GM19452 (cell line): ENCODE data around the gene POFUT2.
"Not testable (repeated sequence)": the region's sequence is repeated elsewhere in the genome, so short reads cannot be mapped to it uniquely, and the experiment has no call there.

Experiments used
- ATAC-seq: cut with Tn5 transposase; IDR thresholded peaks from one replicate; pipeline ENCODE4 v1.9.1; 2021; ENCODE audit not compliant: unreplicated experiment

The POFUT2 gene

GRCh38 chr21:45326169-45326851 lies 38.6 kb upstream of the POFUT2 start:
- no peak for ATAC-seq

GRCh38 chr21:45325206-45326168 lies 37.8 kb upstream of the POFUT2 start:
- ATAC-seq = no peak

- ATAC-seq = no peak
Measured at GRCh38 chr21:45324489-45325205, 37.0 kb upstream of the POFUT2 start.

- no peak for ATAC-seq
Measured at GRCh38 chr21:45323487-45324311, 36.0 kb upstream of the POFUT2 start.

GRCh38 chr21:45322960-45323461 lies 35.3 kb upstream of the POFUT2 start:
- ATAC-seq = no peak

- ATAC-seq = no peak
Measured at GRCh38 chr21:45322231-45322959, 34.7 kb upstream of the POFUT2 start.

- ATAC-seq = no peak
Measured at GRCh38 chr21:45320261-45321025, 32.7 kb upstream of the POFUT2 start.

GRCh38 chr21:45319461-45320211 lies 31.9 kb upstream of the POFUT2 start:
- no peak for ATAC-seq

- ATAC-seq = no peak
Measured at GRCh38 chr21:45318556-45319404, 31.1 kb upstream of the POFUT2 start.

- ATAC-seq = no peak
Measured at GRCh38 chr21:45318146-45318555, 30.5 kb upstream of the POFUT2 start.

- ATAC-seq = no peak
Measured at GRCh38 chr21:45317398-45318145, 29.9 kb upstream of the POFUT2 start.

- no peak for ATAC-seq
Measured at GRCh38 chr21:45316871-45317397, 29.2 kb upstream of the POFUT2 start.

GRCh38 chr21:45315676-45316470 lies 28.2 kb upstream of the POFUT2 start:
- not testable (repeated sequence) for ATAC-seq

- ATAC-seq = no peak
Measured at GRCh38 chr21:45313682-45314081, 26.0 kb upstream of the POFUT2 start.

- ATAC-seq = no peak
Measured at GRCh38 chr21:45313015-45313414, 25.3 kb upstream of the POFUT2 start.

GRCh38 chr21:45312296-45312695 lies 24.6 kb upstream of the POFUT2 start:
- no peak for ATAC-seq
